Keratinocyte (primary cell): ENCODE data around the gene KCNE1. TPM values are rescaled to one million over a fixed set of nuclear protein-coding genes. Genes with fewer than 3 reads are reported as not detected.
"Not testable (repeated sequence)": the region's sequence is repeated elsewhere in the genome, so short reads cannot be mapped to it uniquely, and the experiment has no call there.

Source experiments
- DNase-seq: peaks from one replicate; pipeline ENCODE4 v3.0.0-alpha.2; 2011; ENCODE audit warnings: low read depth, missing footprints, low spot score
- FAIRE-seq: peaks from 2 replicates; lab custom pipeline; 2011; peaks lifted over from hg19 to GRCh38; lab: Jason Lieb, UNC
- H2AFZ ChIP-seq: 2 replicates; pipeline ENCODE4 v1.6.0; 2012; ENCODE audit warnings: low read length, control low read depth, inconsistent platforms; ENCODE audit not compliant: control insufficient read depth
- H3K27ac ChIP-seq: 2 replicates; pipeline ENCODE4 v1.5.1; 2011; ENCODE audit warnings: low read length; ENCODE audit not compliant: control insufficient read depth, insufficient read depth
- H3K27me3 ChIP-seq: 3 replicates; pipeline ENCODE4 v1.6.0; 2011; ENCODE audit warnings: low read length; ENCODE audit not compliant: control insufficient read depth, insufficient read depth; ENCODE audit errors: extremely low read depth
- H3K36me3 ChIP-seq, 2 experiments: 2 replicates in 1 of 2; 3 replicates in 1 of 2; pipeline ENCODE4 v1.5.1; 2011; ENCODE audit warnings: low read length in 2 of 2, mild to moderate bottlenecking in 1 of 2; ENCODE audit not compliant: control insufficient read depth in 2 of 2, insufficient read depth in 2 of 2; ENCODE audit errors: extremely low read depth in 1 of 2
- H3K4me1 ChIP-seq: 3 replicates; pipeline ENCODE4 v1.5.1; 2011; ENCODE audit warnings: low read length; ENCODE audit not compliant: control insufficient read depth, insufficient read depth; ENCODE audit errors: extremely low read depth
- H3K4me2 ChIP-seq: 3 replicates; pipeline ENCODE4 v1.6.0; 2011; ENCODE audit warnings: low read depth, low read length; ENCODE audit not compliant: control insufficient read depth, insufficient read depth; ENCODE audit errors: extremely low read depth
- H3K4me3 ChIP-seq, 3 experiments: fragments of 200-600 bp in 1 of 3; sonication (generic) in 1 of 3; 2 replicates in 2 of 3; 3 replicates in 1 of 3; pipeline ENCODE4 v1.5.1; 2011 to 2016; ENCODE audit warnings: low read length in 3 of 3, mild to moderate bottlenecking in 3 of 3, control low read depth in 2 of 3, inconsistent platforms in 1 of 3, low read depth in 1 of 3, mixed read lengths in 1 of 3, mixed run types in 1 of 3, moderate library complexity in 1 of 3; ENCODE audit not compliant: control insufficient read depth in 2 of 3, insufficient read depth in 2 of 3; ENCODE audit errors: extremely low read depth in 1 of 3
- H3K79me2 ChIP-seq: 2 replicates; pipeline ENCODE4 v1.6.0; 2012; ENCODE audit warnings: low read length; ENCODE audit not compliant: control insufficient read depth, insufficient read depth
- H3K9ac ChIP-seq: 3 replicates; pipeline ENCODE4 v1.6.0; 2011; ENCODE audit warnings: low read length; ENCODE audit not compliant: control insufficient read depth, insufficient read depth; ENCODE audit errors: extremely low read depth
- H3K9me1 ChIP-seq: 3 replicates; pipeline ENCODE4 v1.6.0; 2011; ENCODE audit warnings: low read length; ENCODE audit not compliant: control insufficient read depth, insufficient read depth; ENCODE audit errors: extremely low read depth
- H3K9me3 ChIP-seq: 2 replicates; pipeline ENCODE4 v1.5.1; 2012; ENCODE audit warnings: low read depth, low read length; ENCODE audit not compliant: control insufficient read depth
- H4K20me1 ChIP-seq: 3 replicates; pipeline ENCODE4 v1.6.0; 2011; ENCODE audit warnings: low read length; ENCODE audit not compliant: control insufficient read depth, insufficient read depth; ENCODE audit errors: extremely low read depth
- CTCF ChIP-seq, 3 experiments: IDR thresholded peaks in 1 of 3; conservative IDR thresholded peaks in 1 of 3; optimal IDR thresholded peaks in 1 of 3; 2 replicates in 2 of 3; 3 replicates in 1 of 3; pipeline versions ENCODE3 to v1.5.1; 2011; ENCODE audit warnings: low read length in 3 of 3, mild to moderate bottlenecking in 3 of 3, moderate library complexity in 2 of 3, control low read depth in 1 of 3, inconsistent platforms in 1 of 3; ENCODE audit not compliant: insufficient read depth in 2 of 3; ENCODE audit errors: extremely low read depth in 1 of 3
- EZH2 ChIP-seq: IDR thresholded peaks from one replicate; pipeline ENCODE4 v1.6.1; 2012; ENCODE audit warnings: inconsistent platforms, mild to moderate bottlenecking, low read length, moderate library complexity
- dilution Hi-C: fragments of 300-500 bp; cut with MboI; formaldehyde crosslinking; loops from one replicate; pipeline ENCODE4 v1.7.0; 2020; ENCODE audit warnings: low sequenced_read_pairs; ENCODE audit not compliant: extremely low pct_ligation_motif_present
- polyA plus RNA-seq, 5 experiments: library from polyadenylated mRNA; depleted of rRNA in 3 of 5; stranded (reverse) in 3 of 5; stranded (forward) in 1 of 5; unstranded in 1 of 5; fragments of >200 nt; gene quantifications; 1 replicate in 1 of 5; 2 replicates in 3 of 5; 3 replicates in 1 of 5; pipeline versions ENCODE4 v1.2.1 to v1.2.3, GENCODE V29; 2011 to 2012; ENCODE audit warnings: missing spikeins in 2 of 5, low read depth in 1 of 5, low replicate concordance in 1 of 5

Gene KCNE1
- polyA plus RNA-seq, 1 donor (not counting 4 experiments of a cell fraction or from before 2014, with no cell fraction given), result 0.08 TPM

GRCh38 chr21:34499116-34499515 is 12.9 kb downstream of the KCNE1 start:
- Histone ChIP-seq H3K9me1 (no peaks in the 10 kb centered on the region), H2AFZ (no peak overlapping the region), H3K27ac (no peak overlapping the region), H3K4me3 (no peak overlapping the region), H3K9ac (no peak overlapping the region), H3K4me2 (no peak overlapping the region), H3K27me3 (no peaks in the 10 kb centered on the region), H4K20me1 (no peaks in the 10 kb centered on the region), H3K9me3 (no peaks in the 10 kb centered on the region), H3K36me3 (no peaks in the 10 kb centered on the region), H3K79me2 (no peaks in the 10 kb centered on the region), H3K4me1 (no peaks in the 10 kb centered on the region)
- DNase-seq (no peak), FAIRE-seq (no peak)
- TF ChIP-seq EZH2, result no peak
- TF ChIP-seq CTCF (optimal IDR thresholded peaks at IDR 0.05 in 1 of 3, IDR thresholded peaks at IDR 0.05 in 1 of 3, conservative IDR thresholded peaks at IDR 0.05 in 1 of 3; ENCODE audit: extremely low read depth in 1 of 3, insufficient read depth in 2 of 3, low read length in 3 of 3), result no peak
- dilution Hi-C loops, result no loop called here

GRCh38 chr21:34498623-34499022 is 13.4 kb downstream of the KCNE1 start:
- no peaks in the 10 kb centered on the region for H3K4me1 ChIP-seq
- DNase-seq (no peak), FAIRE-seq (no peak)
- H2AFZ ChIP-seq, result no peak overlapping the region
- H3K9me1 ChIP-seq, result no peaks in the 10 kb centered on the region
- H4K20me1 ChIP-seq, result no peaks in the 10 kb centered on the region
- no peaks in the 10 kb centered on the region for H3K9me3 ChIP-seq
- H3K4me2 ChIP-seq, result no peak overlapping the region
- H3K9ac ChIP-seq, result no peak overlapping the region
- H3K79me2 ChIP-seq, result no peaks in the 10 kb centered on the region
- dilution Hi-C loops, result no loop called here
- no peaks in the 10 kb centered on the region for H3K36me3 ChIP-seq
- no peak overlapping the region for H3K27ac ChIP-seq
- TF ChIP-seq EZH2, result no peak
- TF ChIP-seq CTCF (optimal IDR thresholded peaks at IDR 0.05 in 1 of 3, IDR thresholded peaks at IDR 0.05 in 1 of 3, conservative IDR thresholded peaks at IDR 0.05 in 1 of 3; ENCODE audit: extremely low read depth in 1 of 3, insufficient read depth in 2 of 3, low read length in 3 of 3), result no peak
- H3K4me3 ChIP-seq, result no peak overlapping the region
- no peaks in the 10 kb centered on the region for H3K27me3 ChIP-seq

- FAIRE-seq, H3K4me2 ChIP-seq, H3K4me3 ChIP-seq, H3K79me2 ChIP-seq, H3K36me3 ChIP-seq, H4K20me1 ChIP-seq, H3K27me3 ChIP-seq, H3K27ac ChIP-seq, H2AFZ ChIP-seq, dilution Hi-C loops, H3K9ac ChIP-seq, H3K9me1 ChIP-seq, DNase-seq, H3K9me3 ChIP-seq, H3K4me1 ChIP-seq: not testable (repeated sequence)
Measured at GRCh38 chr21:34483854-34484253, 28.2 kb downstream of the KCNE1 start.

GRCh38 chr21:34483435-34483834 is 28.6 kb downstream of the KCNE1 start:
- H2AFZ ChIP-seq, DNase-seq, H3K4me3 ChIP-seq, H3K27ac ChIP-seq, H3K9me1 ChIP-seq, H4K20me1 ChIP-seq, H3K4me2 ChIP-seq, dilution Hi-C loops, H3K9me3 ChIP-seq, H3K36me3 ChIP-seq, H3K9ac ChIP-seq, H3K27me3 ChIP-seq, H3K4me1 ChIP-seq, H3K79me2 ChIP-seq: not testable (repeated sequence)
- peak; percentile 41 for FAIRE-seq
